ENCODE measurements around the gene GGCX. TPM values are rescaled to one million over a fixed set of nuclear protein-coding genes. Genes with fewer than 3 reads are reported as not detected.
"Not testable (repeated sequence)": the region's sequence is repeated elsewhere in the genome, so short reads cannot be mapped to it uniquely, and the experiment has no call there.

The GGCX gene
- total RNA-seq, 1 donor from 2014 or later: 58.2 TPM

DNA sequence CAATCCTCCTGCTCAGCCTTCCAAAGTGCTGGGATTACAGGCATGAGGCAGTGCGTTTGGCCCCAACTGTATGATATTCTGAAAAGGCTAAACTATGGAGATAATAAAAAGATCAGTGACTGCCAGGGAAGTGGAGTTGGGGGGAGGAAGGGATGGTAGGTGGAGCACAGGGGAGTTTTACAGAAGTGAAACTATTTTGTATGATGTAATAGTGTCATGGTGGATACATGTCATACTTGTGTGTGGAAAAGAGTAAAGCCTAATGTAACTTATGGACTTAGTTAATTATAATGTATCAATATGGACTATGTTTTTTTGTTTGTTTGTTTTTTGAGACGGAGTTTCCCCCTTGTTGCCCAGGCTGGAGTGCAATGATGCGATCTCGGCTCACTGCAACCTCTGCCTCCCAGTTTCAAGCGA, 2.9 kb upstream of the GGCX start:
- Mint-ChIP-seq H3K4me3 (ENCODE audit: unreplicated experiment) (no peak overlapping the region), H3K4me1 (ENCODE audit: unreplicated experiment) (peaks cover 22% of the 10 kb centered on the region), H3K27me3 (ENCODE audit: unreplicated experiment) (no peaks in the 10 kb centered on the region), H3K9me3 (ENCODE audit: unreplicated experiment) (no peaks in the 10 kb centered on the region), H3K36me3 (ENCODE audit: unreplicated experiment) (no peaks in the 10 kb centered on the region), H3K27ac (ENCODE audit: unreplicated experiment) (no peak overlapping the region)
- DNase-seq (ENCODE audit: extremely low spot score, unreplicated experiment): no peak
- TF ChIP-seq, protein P1, sequence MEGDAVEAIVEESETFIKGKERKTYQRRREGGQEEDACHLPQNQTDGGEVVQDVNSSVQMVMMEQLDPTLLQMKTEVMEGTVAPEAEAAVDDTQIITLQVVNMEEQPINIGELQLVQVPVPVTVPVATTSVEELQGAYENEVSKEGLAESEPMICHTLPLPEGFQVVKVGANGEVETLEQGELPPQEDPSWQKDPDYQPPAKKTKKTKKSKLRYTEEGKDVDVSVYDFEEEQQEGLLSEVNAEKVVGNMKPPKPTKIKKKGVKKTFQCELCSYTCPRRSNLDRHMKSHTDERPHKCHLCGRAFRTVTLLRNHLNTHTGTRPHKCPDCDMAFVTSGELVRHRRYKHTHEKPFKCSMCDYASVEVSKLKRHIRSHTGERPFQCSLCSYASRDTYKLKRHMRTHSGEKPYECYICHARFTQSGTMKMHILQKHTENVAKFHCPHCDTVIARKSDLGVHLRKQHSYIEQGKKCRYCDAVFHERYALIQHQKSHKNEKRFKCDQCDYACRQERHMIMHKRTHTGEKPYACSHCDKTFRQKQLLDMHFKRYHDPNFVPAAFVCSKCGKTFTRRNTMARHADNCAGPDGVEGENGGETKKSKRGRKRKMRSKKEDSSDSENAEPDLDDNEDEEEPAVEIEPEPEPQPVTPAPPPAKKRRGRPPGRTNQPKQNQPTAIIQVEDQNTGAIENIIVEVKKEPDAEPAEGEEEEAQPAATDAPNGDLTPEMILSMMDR (IDR thresholded peaks at IDR 0.05): no peak

DNA sequence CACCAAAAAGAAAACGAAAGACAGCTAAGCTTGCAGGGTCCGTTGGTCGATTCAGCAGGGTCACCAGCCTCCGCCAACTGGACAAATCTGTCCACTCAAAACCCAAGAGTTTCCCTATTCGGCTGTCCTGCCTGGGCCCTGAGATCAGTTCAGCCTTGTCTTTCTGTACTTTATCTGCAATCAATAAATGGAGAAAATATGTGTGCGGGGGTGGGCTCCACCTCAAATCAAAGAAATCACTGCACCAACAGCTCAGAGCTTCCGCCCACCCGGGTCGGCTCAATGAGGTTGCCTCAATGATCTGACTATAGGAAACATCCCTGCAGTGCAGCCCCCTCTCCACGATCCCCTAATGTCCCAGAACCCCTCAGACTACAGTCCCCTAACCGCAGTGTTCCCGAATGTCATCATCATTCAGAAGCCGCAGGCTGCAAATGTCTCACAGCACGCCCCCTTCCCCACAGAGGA, 447 bp downstream of the GGCX start:
- Mint-ChIP-seq H3K36me3 (ENCODE audit: unreplicated experiment) (peaks cover 13% of the 10 kb centered on the region), H3K27me3 (ENCODE audit: unreplicated experiment) (no peaks in the 10 kb centered on the region), H3K4me3 (ENCODE audit: unreplicated experiment) (peak overlapping the region; percentile 98), H3K9me3 (ENCODE audit: unreplicated experiment) (no peaks in the 10 kb centered on the region), H3K4me1 (ENCODE audit: unreplicated experiment) (peaks cover 24% of the 10 kb centered on the region), H3K27ac (ENCODE audit: unreplicated experiment) (peak overlapping the region; percentile 96)
- TF ChIP-seq, protein P1 (IDR thresholded peaks at IDR 0.05): no peak
- no peak for DNase-seq (ENCODE audit: extremely low spot score, unreplicated experiment)

DNA sequence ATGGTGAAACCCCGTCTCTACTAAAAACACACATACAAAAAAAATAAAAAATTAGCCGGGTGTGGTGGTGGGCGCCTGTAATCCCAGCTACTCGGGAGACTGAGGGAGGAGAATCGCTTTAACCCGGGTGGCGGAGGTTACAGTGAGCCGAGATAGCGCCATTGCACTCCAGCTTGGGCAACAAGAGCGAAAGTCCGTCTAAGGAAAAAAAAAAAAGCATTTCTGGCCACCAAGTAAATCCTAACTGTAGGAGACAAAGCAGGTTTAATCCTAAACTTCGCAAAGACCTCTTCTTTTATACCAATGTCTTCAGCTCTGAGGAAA, 928 bp downstream of the GGCX start:
- DNase-seq (ENCODE audit: extremely low spot score, unreplicated experiment); H3K9me3 Mint-ChIP-seq (ENCODE audit: unreplicated experiment); H3K27me3 Mint-ChIP-seq (ENCODE audit: unreplicated experiment): not testable (repeated sequence)
- H3K4me1 Mint-ChIP-seq (ENCODE audit: unreplicated experiment): peaks cover 24% of the 10 kb centered on the region
- peak overlapping the region; percentile 96 for H3K27ac Mint-ChIP-seq (ENCODE audit: unreplicated experiment)
- H3K36me3 Mint-ChIP-seq (ENCODE audit: unreplicated experiment): peaks cover 14% of the 10 kb centered on the region
- peak overlapping the region; percentile 98 for H3K4me3 Mint-ChIP-seq (ENCODE audit: unreplicated experiment)

DNA sequence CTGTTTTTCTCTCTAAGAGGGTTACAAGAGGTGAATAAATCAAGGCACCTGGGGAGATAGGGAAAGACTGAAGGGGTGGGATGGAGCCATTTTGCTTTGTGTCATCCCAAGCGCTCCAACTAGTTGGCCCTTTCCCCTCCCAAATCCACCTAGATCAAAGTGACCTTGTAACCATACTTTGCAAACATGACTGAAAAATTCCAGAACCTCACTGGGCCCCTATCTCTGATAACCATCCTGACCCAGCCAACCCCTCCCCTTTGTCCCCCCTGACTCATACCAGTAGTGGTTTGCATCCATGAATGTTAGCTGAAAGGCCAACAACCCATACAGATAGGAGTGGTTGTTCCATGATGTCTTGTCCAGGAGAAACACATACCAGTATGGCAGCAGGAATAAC, 3.1 kb downstream of the GGCX start:
- Mint-ChIP-seq H3K9me3 (ENCODE audit: unreplicated experiment) (no peaks in the 10 kb centered on the region), H3K4me3 (ENCODE audit: unreplicated experiment) (no peak overlapping the region), H3K36me3 (ENCODE audit: unreplicated experiment) (peaks cover 24% of the 10 kb centered on the region), H3K27me3 (ENCODE audit: unreplicated experiment) (no peaks in the 10 kb centered on the region), H3K4me1 (ENCODE audit: unreplicated experiment) (peaks cover 24% of the 10 kb centered on the region), H3K27ac (ENCODE audit: unreplicated experiment) (no peak overlapping the region)
- DNase-seq (ENCODE audit: extremely low spot score, unreplicated experiment): no peak
- TF ChIP-seq, protein P1 (IDR thresholded peaks at IDR 0.05): no peak

DNA sequence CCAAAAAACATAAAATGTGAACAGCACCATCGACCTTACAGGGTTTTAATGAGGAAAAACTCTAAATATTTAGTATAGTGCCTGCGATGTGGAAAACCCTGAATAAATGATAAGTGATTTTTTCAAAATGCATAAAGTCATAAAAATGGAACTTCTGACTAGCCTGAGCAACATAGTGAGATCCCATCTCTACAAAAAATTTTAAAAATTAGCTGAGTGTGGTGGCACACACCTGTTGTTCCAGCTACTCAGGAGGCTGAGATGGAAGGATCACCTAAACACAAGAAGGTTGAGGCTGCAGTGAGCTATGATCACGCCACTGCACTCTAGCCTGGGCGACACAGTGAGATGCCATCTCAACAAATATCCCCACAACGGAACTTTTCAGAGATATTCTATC, 4.2 kb downstream of the GGCX start:
- Mint-ChIP-seq H3K27me3 (ENCODE audit: unreplicated experiment) (no peaks in the 10 kb centered on the region), H3K9me3 (ENCODE audit: unreplicated experiment) (no peaks in the 10 kb centered on the region), H3K4me3 (ENCODE audit: unreplicated experiment) (no peak overlapping the region), H3K27ac (ENCODE audit: unreplicated experiment) (no peak overlapping the region), H3K4me1 (ENCODE audit: unreplicated experiment) (peaks cover 24% of the 10 kb centered on the region), H3K36me3 (ENCODE audit: unreplicated experiment) (peaks cover 28% of the 10 kb centered on the region)
- TF ChIP-seq, protein P1 (IDR thresholded peaks at IDR 0.05): no peak
- DNase-seq (ENCODE audit: extremely low spot score, unreplicated experiment): no peak

All from osteocyte (in vitro differentiated cells).